ENCODE measurements around the gene DENND1A.

Gene DENND1A

GRCh38 chr9:123360161-123361085 is 569.5 kb downstream of the DENND1A start:
- DNase-seq: no peak

GRCh38 chr9:123359546-123359945 is 570.4 kb downstream of the DENND1A start:
- DNase-seq: no peak

GRCh38 chr9:123359106-123359505 is 570.8 kb downstream of the DENND1A start:
- DNase-seq: no peak

GRCh38 chr9:123358181-123358905 is 571.6 kb downstream of the DENND1A start:
- no peak for DNase-seq

- no peak for DNase-seq
These were observed 572.2 kb downstream of the DENND1A start for GRCh38 chr9:123357743-123358059.

- no peak for DNase-seq
These were observed 572.8 kb downstream of the DENND1A start for GRCh38 chr9:123356851-123357742.

GRCh38 chr9:123355761-123356431 is 574.0 kb downstream of the DENND1A start, which contains the start of gene CRB2:
CRB2 (plus strand) TSS chr9:123356197; CDS start chr9:123356261, 64 bp downstream.
- no peak for DNase-seq

GRCh38 chr9:123354806-123355508 is 575.0 kb downstream of the DENND1A start:
- no peak for DNase-seq

GRCh38 chr9:123353984-123354591 is 575.8 kb downstream of the DENND1A start:
- DNase-seq: peak; percentile 28

GRCh38 chr9:123353041-123353440 is 576.9 kb downstream of the DENND1A start:
- no peak for DNase-seq

GRCh38 chr9:123350590-123351310 is 579.2 kb downstream of the DENND1A start:
- no peak for DNase-seq

- peak; percentile 58 for DNase-seq
These were observed 580.0 kb downstream of the DENND1A start for GRCh38 chr9:123349691-123350480.

- no peak for DNase-seq
These were observed 580.9 kb downstream of the DENND1A start for GRCh38 chr9:123349033-123349432.

- DNase-seq: no peak
These were observed 581.5 kb downstream of the DENND1A start for GRCh38 chr9:123348317-123348992.

- no peak for DNase-seq
These were observed 582.5 kb downstream of the DENND1A start for GRCh38 chr9:123347289-123348060.

GRCh38 chr9:123346826-123347225 is 583.1 kb downstream of the DENND1A start:
- no peak for DNase-seq

GRCh38 chr9:123346026-123346425 is 583.9 kb downstream of the DENND1A start:
- no peak for DNase-seq

GRCh38 chr9:123345567-123345955 is 584.4 kb downstream of the DENND1A start:
- no peak for DNase-seq

All from CD4-positive, alpha-beta T cell treated with Interleukin-4 for 4 hours (primary cell).